ENCODE data around the gene ALG1. TPM values are rescaled to one million over a fixed set of nuclear protein-coding genes. Genes with fewer than 3 reads are reported as not detected.
"Not testable (repeated sequence)": the region's sequence is repeated elsewhere in the genome, so short reads cannot be mapped to it uniquely, and the experiment has no call there.

The ALG1 gene
- total RNA-seq, 2 experiments from 2014 or later, result 21.1 to 29.0 TPM

DNA sequence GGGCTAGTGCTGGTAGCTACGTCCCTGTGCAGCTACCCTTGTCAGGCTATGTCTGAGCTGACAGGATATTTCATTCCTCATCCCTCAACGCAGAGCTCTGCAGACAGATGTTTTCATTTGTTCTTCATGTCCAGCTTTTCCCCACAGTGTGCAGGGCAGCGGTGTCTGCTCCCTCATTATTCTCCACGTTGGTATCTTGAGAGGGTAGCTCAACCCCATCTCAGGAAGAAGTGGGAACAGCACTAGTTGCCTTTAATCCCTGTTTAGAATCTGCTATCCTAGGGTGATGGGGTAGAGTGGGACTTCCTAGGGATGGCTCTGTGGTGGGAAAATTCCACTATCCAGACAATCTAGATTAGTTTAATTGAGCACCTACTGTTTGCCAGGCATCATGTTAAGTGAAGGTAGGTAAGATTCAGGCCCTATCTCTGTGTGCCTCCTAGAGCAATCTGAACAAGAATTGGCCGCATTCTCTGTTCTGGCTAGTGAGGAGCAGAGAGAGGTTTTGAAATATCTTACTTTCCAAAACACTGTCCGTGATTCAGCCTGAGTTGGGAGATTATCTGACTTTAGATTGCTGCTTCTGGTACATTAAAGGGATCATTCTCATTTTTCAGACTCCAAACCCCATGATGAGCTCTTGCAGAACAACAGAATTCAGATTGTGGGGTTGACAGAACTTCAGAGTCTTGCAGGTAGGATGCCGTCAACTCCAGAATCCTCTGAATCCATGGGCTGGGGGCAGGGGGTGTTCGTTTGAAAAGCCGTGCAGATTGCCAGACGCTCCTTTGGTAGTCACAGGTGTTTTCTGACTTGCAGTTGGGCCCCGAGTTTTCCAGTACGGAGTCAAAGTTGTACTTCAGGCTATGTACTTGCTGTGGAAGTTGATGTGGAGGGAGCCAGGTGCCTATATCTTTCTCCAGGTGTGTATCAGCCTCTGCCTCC, 963 bp downstream of the ALG1 start:
- Mint-ChIP-seq H3K27ac (peak overlapping the region; percentile 96), H3K27me3 (no peaks in the 10 kb centered on the region), H3K36me3 (peaks cover 20% of the 10 kb centered on the region), H3K9me3 (ENCODE audit: low read depth) (peaks cover 3% of the 10 kb centered on the region), H3K4me1 (peaks cover 28% of the 10 kb centered on the region), H3K4me3 (peak overlapping the region; percentile 98)
- DNase-seq, result no peak
- ATAC-seq, result no peak
- CTCF ChIA-PET, result interaction anchor here (1.0 to 3.1 kb wide), 6 partner anchors 9 to 116 kb away, joined by 3 to 9 read pairs (median 6); no protein-coding TSS in a partner anchor

DNA sequence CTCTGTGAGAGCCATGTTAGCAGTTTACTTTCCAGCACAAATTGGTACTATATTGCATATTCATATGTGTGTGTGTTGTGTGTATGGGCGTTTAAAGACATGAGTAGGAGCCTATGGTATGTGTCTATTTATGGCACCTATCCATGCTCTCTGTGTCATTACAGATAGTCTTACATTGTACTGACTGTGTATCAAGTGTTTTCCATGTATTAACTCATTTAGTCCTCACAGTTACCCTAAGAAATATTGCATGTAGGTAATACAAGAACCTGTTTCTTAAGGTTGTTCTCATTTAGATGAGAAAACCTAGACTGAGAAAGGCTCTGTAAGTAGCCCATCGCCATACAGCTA, 1.6 kb downstream of the ALG1 start:
- H3K9me3 Mint-ChIP-seq (ENCODE audit: low read depth), result peaks cover 3% of the 10 kb centered on the region

GRCh38 chr16:5073771-5074170, 2.1 kb downstream of the ALG1 start:
- not testable (repeated sequence) for H3K27me3 Mint-ChIP-seq; DNase-seq; ATAC-seq; H3K27ac Mint-ChIP-seq; H3K9me3 Mint-ChIP-seq (ENCODE audit: low read depth); H3K4me3 Mint-ChIP-seq
- CTCF ChIA-PET, result interaction anchor here (0.6 to 2.1 kb wide), 3 partner anchors 11 to 20 kb away, joined by 3 to 7 read pairs (median 4); no protein-coding TSS in a partner anchor
- Mint-ChIP-seq H3K4me1 (peaks cover 28% of the 10 kb centered on the region), H3K36me3 (peaks cover 20% of the 10 kb centered on the region)

More for the DNA sequence above, 1.6 kb downstream of the ALG1 start:
- H3K36me3 Mint-ChIP-seq, result peaks cover 20% of the 10 kb centered on the region
- H3K27ac Mint-ChIP-seq, result peak overlapping the region; percentile 24
- ATAC-seq, result no peak
- H3K4me1 Mint-ChIP-seq, result peaks cover 28% of the 10 kb centered on the region
- DNase-seq, result no peak
- CTCF ChIA-PET, result interaction anchor here (0.6 to 2.3 kb wide), 3 partner anchors 11 to 19 kb away, joined by 3 to 8 read pairs (median 7); no protein-coding TSS in a partner anchor
- H3K27me3 Mint-ChIP-seq, result no peaks in the 10 kb centered on the region
- peak overlapping the region; percentile 98 for H3K4me3 Mint-ChIP-seq

DNA sequence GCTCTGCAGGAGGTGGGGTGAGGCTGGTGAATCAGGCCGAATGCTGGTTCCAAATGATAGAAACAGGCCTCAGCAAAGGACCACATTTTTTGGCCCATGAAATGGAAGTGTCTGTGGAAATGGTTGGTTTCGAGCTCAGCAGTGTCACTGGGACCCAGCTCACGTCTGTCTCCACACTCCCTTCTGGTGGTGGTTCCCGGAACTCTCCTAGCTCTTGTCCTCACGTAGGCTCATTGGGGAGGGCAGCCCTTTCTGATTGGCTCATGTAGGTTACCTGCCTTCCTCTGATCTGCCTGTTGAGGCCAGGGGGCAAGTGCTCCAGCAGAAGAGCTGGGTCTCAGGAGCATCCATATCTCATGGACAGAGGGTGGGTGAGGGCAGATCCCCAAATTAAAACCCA, 4.0 kb downstream of the ALG1 start:
- Mint-ChIP-seq H3K4me3 (no peak overlapping the region), H3K9me3 (ENCODE audit: low read depth) (peaks cover 3% of the 10 kb centered on the region), H3K27me3 (no peaks in the 10 kb centered on the region), H3K27ac (no peak overlapping the region), H3K36me3 (peaks cover 21% of the 10 kb centered on the region), H3K4me1 (peaks cover 28% of the 10 kb centered on the region)
- CTCF ChIA-PET, result interaction anchor here (1.2 to 2.4 kb wide), 3 partner anchors 9 to 19 kb away, joined by 4 to 8 read pairs (median 7); no protein-coding TSS in a partner anchor
- DNase-seq (no peak), ATAC-seq (no peak)

GRCh38 chr16:5077304-5077703, 5.7 kb downstream of the ALG1 start:
- CTCF ChIA-PET, result interaction anchor here (0.7 to 2.4 kb wide), 2 partner anchors 15 to 371 kb away, joined by 3 to 8 read pairs; no protein-coding TSS in a partner anchor
- DNase-seq (no peak), ATAC-seq (no peak)
- Mint-ChIP-seq H3K36me3 (peaks cover 21% of the 10 kb centered on the region), H3K9me3 (ENCODE audit: low read depth) (no peaks in the 10 kb centered on the region), H3K27me3 (no peaks in the 10 kb centered on the region), H3K4me3 (no peak overlapping the region), H3K4me1 (peaks cover 23% of the 10 kb centered on the region), H3K27ac (no peak overlapping the region)

GRCh38 chr16:5078626-5079025, 7.0 kb downstream of the ALG1 start:
- Mint-ChIP-seq H3K27me3 (no peaks in the 10 kb centered on the region), H3K4me3 (no peak overlapping the region), H3K4me1 (peaks cover 14% of the 10 kb centered on the region), H3K9me3 (ENCODE audit: low read depth) (no peaks in the 10 kb centered on the region), H3K27ac (no peak overlapping the region), H3K36me3 (peaks cover 23% of the 10 kb centered on the region)
- no peak for DNase-seq
- CTCF ChIA-PET, result no interaction called here
- no peak for ATAC-seq

- Mint-ChIP-seq H3K36me3 (peaks cover 20% of the 10 kb centered on the region), H3K4me1 (peaks cover 13% of the 10 kb centered on the region)
- H3K4me3 Mint-ChIP-seq; CTCF ChIA-PET; H3K9me3 Mint-ChIP-seq (ENCODE audit: low read depth); ATAC-seq; H3K27ac Mint-ChIP-seq; DNase-seq; H3K27me3 Mint-ChIP-seq: not testable (repeated sequence)
Observed at GRCh38 chr16:5080461-5080860, 8.8 kb downstream of the ALG1 start.

GRCh38 chr16:5080996-5081395, 9.4 kb downstream of the ALG1 start:
- H3K4me1 Mint-ChIP-seq, result peaks cover 13% of the 10 kb centered on the region

GRCh38 chr16:5083646-5084045, 12.0 kb downstream of the ALG1 start:
- not testable (repeated sequence) for H3K4me3 Mint-ChIP-seq; H3K27me3 Mint-ChIP-seq; ATAC-seq; H3K27ac Mint-ChIP-seq; DNase-seq; H3K9me3 Mint-ChIP-seq (ENCODE audit: low read depth)
- Mint-ChIP-seq H3K4me1 (peaks cover 13% of the 10 kb centered on the region), H3K36me3 (peaks cover 11% of the 10 kb centered on the region)
- CTCF ChIA-PET, result interaction anchor here (1.1 to 2.9 kb wide), 2 partner anchors 27 to 127 kb away, joined by 3 to 12 read pairs; no protein-coding TSS in a partner anchor

More at GRCh38 chr16:5080996-5081395, 9.4 kb downstream of the ALG1 start:
- H3K9me3 Mint-ChIP-seq (ENCODE audit: low read depth); H3K4me3 Mint-ChIP-seq; H3K27ac Mint-ChIP-seq; H3K27me3 Mint-ChIP-seq; DNase-seq; ATAC-seq: not testable (repeated sequence)
- H3K36me3 Mint-ChIP-seq, result peaks cover 17% of the 10 kb centered on the region
- CTCF ChIA-PET, result interaction anchor here (2.1 kb wide), 1 partner anchor 10 kb away, joined by 9 read pairs; the partner anchor contains the start of gene ALG1

DNA sequence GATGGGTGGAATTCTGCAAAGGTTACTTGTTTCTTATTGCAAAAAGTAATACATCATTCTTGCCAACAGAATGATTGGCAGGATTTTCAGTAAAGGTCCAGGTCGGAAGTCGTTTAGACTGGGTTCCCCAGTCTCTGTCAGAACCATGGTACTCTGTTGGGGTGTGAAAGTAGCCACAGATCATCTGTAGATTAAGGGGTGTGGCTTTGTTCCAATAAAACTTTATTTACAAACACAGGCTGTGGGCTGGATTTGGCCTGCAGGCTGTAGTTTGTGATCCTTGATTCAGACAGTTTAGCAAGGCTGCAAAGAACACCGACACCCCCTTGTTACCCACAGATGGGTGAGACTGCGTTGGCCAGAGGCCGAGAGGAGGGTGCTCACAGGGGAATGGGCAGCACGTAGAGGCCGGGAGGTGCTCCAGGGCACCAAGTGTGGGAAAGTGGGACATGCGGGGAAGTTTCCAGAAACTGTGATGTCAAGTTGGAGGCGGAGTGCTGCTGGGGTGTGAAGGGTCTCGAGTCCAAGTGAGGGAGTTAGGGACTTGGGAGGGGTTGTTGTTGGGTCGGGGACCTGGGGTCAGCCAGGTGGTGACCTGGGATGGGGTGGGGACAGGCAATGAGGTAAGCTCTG, 12.6 kb downstream of the ALG1 start:
- H3K4me3 Mint-ChIP-seq; ATAC-seq; DNase-seq; H3K9me3 Mint-ChIP-seq (ENCODE audit: low read depth); H3K27me3 Mint-ChIP-seq: not testable (repeated sequence)
- peaks cover 11% of the 10 kb centered on the region for H3K36me3 Mint-ChIP-seq
- H3K27ac Mint-ChIP-seq, result peak overlapping the region; percentile 32
- CTCF ChIA-PET, result interaction anchor here (1.0 to 2.9 kb wide), 9 partner anchors 9 to 127 kb away, joined by 3 to 12 read pairs (median 4); partner anchors contain the start of gene NAGPA
- H3K4me1 Mint-ChIP-seq, result peaks cover 13% of the 10 kb centered on the region

- ATAC-seq; H3K27me3 Mint-ChIP-seq; H3K9me3 Mint-ChIP-seq (ENCODE audit: low read depth); H3K4me3 Mint-ChIP-seq; H3K27ac Mint-ChIP-seq: not testable (repeated sequence)
- CTCF ChIA-PET, result interaction anchor here (1.0 to 2.9 kb wide), 9 partner anchors 10 to 128 kb away, joined by 3 to 12 read pairs (median 4); partner anchors contain the start of gene NAGPA
- Mint-ChIP-seq H3K36me3 (peaks cover 11% of the 10 kb centered on the region), H3K4me1 (peaks cover 13% of the 10 kb centered on the region)
- DNase-seq, result peak; percentile 72
Observed at GRCh38 chr16:5084802-5085201, 13.2 kb downstream of the ALG1 start.

DNA sequence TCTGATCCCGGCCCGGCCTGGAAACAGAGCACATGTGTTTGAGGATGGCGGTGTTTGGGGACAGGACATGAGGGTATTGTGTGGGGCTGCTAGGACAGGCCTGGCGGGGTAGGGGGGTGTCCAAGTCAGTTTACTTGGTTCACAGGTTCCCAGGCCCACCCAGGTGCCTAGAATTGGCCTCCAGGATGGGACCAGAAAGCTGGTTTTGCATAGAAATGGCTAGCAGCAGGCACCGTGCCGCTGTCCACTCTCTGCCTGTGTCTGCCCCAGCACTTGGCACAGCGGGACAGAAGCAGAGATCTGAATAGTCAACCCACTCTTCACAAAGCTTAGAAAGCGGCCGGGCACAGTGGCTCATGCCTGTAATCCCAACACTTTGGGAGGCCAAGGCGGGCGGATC, 14.1 kb downstream of the ALG1 start:
- not testable (repeated sequence) for H3K27me3 Mint-ChIP-seq; H3K36me3 Mint-ChIP-seq; H3K4me3 Mint-ChIP-seq; H3K9me3 Mint-ChIP-seq (ENCODE audit: low read depth); DNase-seq; H3K27ac Mint-ChIP-seq; ATAC-seq
- CTCF ChIA-PET, result interaction anchor here (2.9 kb wide), 1 partner anchor 29 kb away, joined by 12 read pairs; no protein-coding TSS in a partner anchor
- H3K4me1 Mint-ChIP-seq, result peaks cover 13% of the 10 kb centered on the region
